Heart right ventricle (tissue), 16 donors: ENCODE data around the gene KLHL29. TPM values are rescaled to one million over a fixed set of nuclear protein-coding genes. Genes with fewer than 3 reads are reported as not detected.
A peak's percentile ranks its signal among the peaks of the same experiment; 100 is the strongest.

Experiments
- ATAC-seq, 8 donors: fragments of 200-7000 bp; cut with Tn5 transposase; one replicate each; pipeline ENCODE4 v1.9.1; 2020; ENCODE audit warnings: mild to moderate bottlenecking in 8 of 8, moderate library complexity in 8 of 8, moderate number of reproducible peaks in 1 of 8
- DNase-seq, 2 donors: peaks; one replicate each; pipeline ENCODE4 v3.0.0-alpha.2; 2020
- H3K27ac ChIP-seq, 10 donors: fragments of 200-600 bp; sonication (generic) in 2 of 10; one replicate each; pipeline versions ENCODE4 v1.5.0 to v1.8.0; 2020 to 2022; ENCODE audit warnings: mild to moderate bottlenecking in 3 of 10
- H3K27me3 ChIP-seq, 7 donors: fragments of 200-600 bp; one replicate each; pipeline ENCODE4 v1.8.0; 2021 to 2022; ENCODE audit warnings: mild to moderate bottlenecking in 2 of 7
- H3K36me3 ChIP-seq, 9 donors: fragments of 200-600 bp; sonication (generic) in 1 of 9; one replicate each; pipeline versions ENCODE4 v1.5.0 to v1.8.0; 2020 to 2022; ENCODE audit warnings: mild to moderate bottlenecking in 2 of 9
- H3K4me1 ChIP-seq, 9 donors: fragments of 200-600 bp; sonication (generic) in 1 of 9; one replicate each; pipeline versions ENCODE4 v1.5.0 to v1.8.0; 2020 to 2022; ENCODE audit warnings: mild to moderate bottlenecking in 4 of 9
- H3K4me3 ChIP-seq, 10 donors: fragments of 200-600 bp; sonication (generic) in 2 of 10; one replicate each; pipeline versions ENCODE4 v1.5.0 to v1.8.0; 2020 to 2022; ENCODE audit warnings: mild to moderate bottlenecking in 7 of 10, moderate library complexity in 2 of 10
- H3K9me3 ChIP-seq, 11 donors: fragments of 200-600 bp in 10 of 11; sonication (generic) in 2 of 11; one replicate each; pipeline versions ENCODE4 v1.5.0 to v1.8.0; 2013 to 2022; ENCODE audit warnings: mild to moderate bottlenecking in 2 of 11, control low read depth in 1 of 11, moderate library complexity in 1 of 11
- CTCF ChIP-seq, 9 donors: fragments of 200-600 bp; sonication (generic) in 2 of 9; IDR thresholded peaks; one replicate each; pipeline versions ENCODE4 v1.5.0 to v1.8.0; 2021 to 2022; ENCODE audit warnings: antibody characterized with exemption in 9 of 9, mild to moderate bottlenecking in 5 of 9, moderate library complexity in 1 of 9
- WGBS, 2 donors: extraction: QIAGEN DNeasy Blood & Tissue Kit; methylation state at CpG; one replicate each; pipeline ENCODE4 v1.1.7; 2013; ENCODE audit warnings: inconsistent platforms in 1 of 2; 5-methylcytosine and 5-hydroxymethylcytosine counted together
- intact Hi-C, 10 donors: fragments of 100-400 bp; cut with DNase I; formaldehyde crosslinking; loops; one replicate each; pipeline versions ENCODE4 v1.11.1 to v1.14.2; 2022
- polyA plus RNA-seq, 2 donors: library from polyadenylated mRNA; stranded (reverse); fragments of 200-250 nt; gene quantifications; one replicate each; pipeline ENCODE4 v1.2.3, GENCODE V29; 2013
- total RNA-seq, 10 donors: library from RNA; stranded (reverse); fragmentation: NEBNext Ultra II Directional in 3 of 10; extraction: Animal tissue kit (Norgen Biotek cat#: 25700) in 3 of 10; gene quantifications; one replicate each; pipeline versions ENCODE4 v1.2.1 to v1.2.4, GENCODE V29; 2021 to 2023
- donor health status: Arrhythmogenic right ventricular cardiomyopathy.
- donor health status: ischemic (EF 13 %, LVEDD 7.1; RV severe dilation, severe dysfunction).
- donor health status: healthy with polysubstance abuse.
- donor health status: DM: no; HTN: yes; CAD: no.
- donor health status: DM: no; HTN: no; CAD: no.
- donor health status: ischemic (EF 25% LVEDD 6.9; RV normal size, moderate dysfunction).
- donor health status: ischemic (EF 25% LVEDD 5.7; RV mildly dilated, moderate dysfunction).
- donor health status: healthy.
- donor health status: DM: yes; HTN: yes; CAD: no.
- donor health status: Ischemic cardiomyopathy.
- donor health status: ischemic (EF 35%, LVEDD 5.7; RV mildly dilated, moderate dysfunction).
- donor health status: nonischemic (EF 11% LVEDD 7.7; RV severe dilation, severe dysfunction).
- donor health status: DM: yes; HTN: yes; CAD: no.
- donor health status: PGD.
- donor health status: ischemic (EF 29% LVEDD 5.4; RV normal size, mild dysfunction).
- donor health status: nonischemic (EF 23%, LVEDD 6.1; RV moderate dilation, normal function).

Gene KLHL29
- total and polyA plus RNA-seq, 12 donors, result 0.71 to 1.5 (median 1.0) TPM

- H3K9me3 ChIP-seq, result no peaks in the 10 kb centered on the region
- DNase-seq (no peak), ATAC-seq (peak in 3 of 8 donors; percentile 48 to 57 (median 56))
- H3K4me3 ChIP-seq, result no peak overlapping the region
- no peaks in the 10 kb centered on the region for H3K36me3 ChIP-seq
- H3K4me1 ChIP-seq, result peaks cover 10 to 54% (median 30%) of the 10 kb centered on the region in 9 donors
- 71 to 78% methylated on average over 7 of the region's 7 CpGs for WGBS, 2 donors
- peak overlapping the region in 9 of 10 donors; percentile 26 to 76 (median 68) for H3K27ac ChIP-seq
- intact Hi-C loops, result no loop called here
- no peaks in the 10 kb centered on the region for H3K27me3 ChIP-seq
- TF ChIP-seq CTCF (IDR thresholded peaks at IDR 0.05), result no peak
These were observed 210.0 kb downstream of the KLHL29 start for GRCh38 chr2:23595021-23595420.

- DNase-seq, result no peak
These were observed 210.7 kb downstream of the KLHL29 start for GRCh38 chr2:23595601-23596251.

GRCh38 chr2:23596316-23596885, 211.4 kb downstream of the KLHL29 start:
- H3K36me3 ChIP-seq, result no peaks in the 10 kb centered on the region
- peak overlapping the region in 3 of 10 donors; percentile 72 to 76 (median 73) for H3K27ac ChIP-seq
- H3K9me3 ChIP-seq, result no peaks in the 10 kb centered on the region
- no peak for DNase-seq
- no peak for TF ChIP-seq CTCF (IDR thresholded peaks at IDR 0.05)
- no peak overlapping the region for H3K4me3 ChIP-seq
- ATAC-seq, result peak in 4 of 8 donors; percentile 4 to 62 (median 30)
- no peaks in the 10 kb centered on the region for H3K27me3 ChIP-seq
- whole genome bisulfite sequencing, 2 donors, result 72 to 75% methylated on average over 16 of the region's 16 CpGs
- H3K4me1 ChIP-seq, result peaks cover 5 to 42% (median 20%) of the 10 kb centered on the region in 9 donors
- intact Hi-C loops, result no loop called here

More at GRCh38 chr2:23595601-23596251, 210.7 kb downstream of the KLHL29 start:
- TF ChIP-seq CTCF (IDR thresholded peaks at IDR 0.05), result no peak
- peak in 7 of 8 donors; percentile 37 to 70 (median 59) for ATAC-seq
- intact Hi-C loops, result no loop called here
- Histone ChIP-seq H3K36me3 (no peaks in the 10 kb centered on the region), H3K27ac (peak overlapping the region in 9 of 10 donors; percentile 26 to 76 (median 68)), H3K4me3 (no peak overlapping the region), H3K27me3 (no peaks in the 10 kb centered on the region), H3K4me1 (peaks cover 5 to 47% (median 23%) of the 10 kb centered on the region in 9 donors), H3K9me3 (no peaks in the 10 kb centered on the region)
- WGBS, 2 donors, result 65 to 71% methylated on average over 13 of the region's 13 CpGs

GRCh38 chr2:23597687-23598086, 212.7 kb downstream of the KLHL29 start:
- H3K27me3 ChIP-seq, result no peaks in the 10 kb centered on the region
- ATAC-seq, result no peak
- no peak for DNase-seq
- no peaks in the 10 kb centered on the region for H3K36me3 ChIP-seq
- intact Hi-C loops, result no loop called here
- H3K27ac ChIP-seq, result no peak overlapping the region
- H3K4me3 ChIP-seq, result no peak overlapping the region
- no peaks in the 10 kb centered on the region for H3K9me3 ChIP-seq
- no peak for TF ChIP-seq CTCF (IDR thresholded peaks at IDR 0.05)
- peaks cover 5 to 34% (median 17%) of the 10 kb centered on the region in 9 donors for H3K4me1 ChIP-seq
- WGBS, 2 donors, result 96 to 97% methylated on average over 9 of the region's 9 CpGs
